Fibroblast of peridontal ligament (primary cell): ENCODE results near the gene CHMP4B.
"Not testable (repeated sequence)": the region's sequence is repeated elsewhere in the genome, so short reads cannot be mapped to it uniquely, and the experiment has no call there.

Source experiments
- DNase-seq: peaks from one replicate; pipeline ENCODE4 v3.0.0-alpha.2; 2010; ENCODE audit errors: extremely low read depth

CHMP4B gene

DNA sequence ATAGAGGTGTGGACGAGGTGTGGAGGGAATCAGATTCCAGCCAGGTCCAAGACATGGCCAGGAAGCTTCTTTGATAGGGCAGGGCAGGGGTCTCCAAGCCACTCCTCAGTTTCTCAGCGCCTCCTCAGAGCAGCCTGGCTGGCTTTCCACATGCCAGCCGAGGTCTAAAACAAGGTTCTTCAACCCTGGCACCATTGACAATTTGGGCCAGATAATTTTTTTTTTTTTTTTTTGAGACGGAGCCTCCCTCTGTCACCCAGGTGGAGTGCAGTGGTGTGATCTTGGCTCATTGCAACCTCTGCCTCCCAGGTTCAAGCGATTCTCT is 21.3 kb upstream of the CHMP4B start:
- no peak for DNase-seq

DNA sequence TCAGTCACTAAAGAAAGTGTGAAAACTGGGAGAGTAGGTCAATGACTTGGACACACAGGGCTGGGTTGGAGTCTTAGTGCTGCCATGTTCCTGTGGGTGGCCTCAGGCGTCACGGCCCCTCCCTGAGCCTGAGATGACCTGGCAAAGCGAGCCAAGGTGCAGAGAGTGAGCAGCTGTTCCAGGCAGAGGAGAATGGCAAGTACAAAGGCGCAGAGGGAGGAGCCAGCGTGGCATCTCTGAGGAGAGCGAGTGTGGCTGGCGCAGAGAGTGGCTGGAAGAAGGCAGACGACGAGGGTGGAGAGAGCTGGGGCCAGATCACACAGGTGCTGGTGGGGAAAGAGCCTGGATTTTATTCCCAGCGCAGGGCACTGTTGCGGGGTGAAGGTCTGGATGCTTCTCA is 20.6 kb upstream of the CHMP4B start:
- no peak for DNase-seq

DNA sequence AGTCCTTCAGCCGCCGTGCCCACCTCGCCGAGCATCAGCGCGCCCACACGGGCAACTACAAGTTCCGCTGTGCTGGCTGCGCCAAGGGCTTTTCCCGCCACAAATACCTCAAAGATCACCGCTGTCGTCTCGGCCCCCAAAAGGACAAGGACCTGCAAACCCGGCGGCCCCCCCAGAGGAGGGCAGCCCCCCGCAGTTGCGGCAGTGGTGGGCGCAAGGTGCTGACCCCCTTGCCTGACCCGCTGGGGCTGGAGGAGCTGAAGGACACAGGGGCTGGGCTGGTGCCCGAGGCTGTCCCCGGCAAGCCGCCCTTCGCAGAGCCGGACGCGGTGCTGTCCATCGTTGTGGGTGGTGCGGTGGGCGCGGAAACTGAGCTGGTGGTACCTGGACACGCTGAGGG is 20.1 kb upstream of the CHMP4B start:
- DNase-seq = no peak

DNA sequence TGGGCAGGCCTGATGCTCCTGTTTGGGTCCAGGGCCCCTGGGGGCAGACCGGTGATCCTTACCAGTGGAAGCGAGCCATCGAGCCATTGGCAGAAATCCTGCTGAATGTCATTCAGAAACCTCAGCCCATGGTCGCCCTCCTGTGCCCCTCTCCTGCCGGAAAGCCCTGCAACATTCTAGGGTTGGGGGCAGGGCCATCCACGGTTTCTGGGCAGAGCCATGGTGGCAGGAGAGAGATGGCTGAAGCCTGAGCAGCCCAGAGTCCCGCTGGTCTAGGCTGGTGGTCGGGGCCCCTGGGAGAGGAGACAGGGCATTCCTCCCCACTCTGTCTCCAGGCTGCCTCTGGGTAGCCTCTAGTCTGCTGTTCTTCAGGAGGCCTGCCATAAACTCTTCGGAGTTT is 19.6 kb upstream of the CHMP4B start:
- no peak for DNase-seq

DNA sequence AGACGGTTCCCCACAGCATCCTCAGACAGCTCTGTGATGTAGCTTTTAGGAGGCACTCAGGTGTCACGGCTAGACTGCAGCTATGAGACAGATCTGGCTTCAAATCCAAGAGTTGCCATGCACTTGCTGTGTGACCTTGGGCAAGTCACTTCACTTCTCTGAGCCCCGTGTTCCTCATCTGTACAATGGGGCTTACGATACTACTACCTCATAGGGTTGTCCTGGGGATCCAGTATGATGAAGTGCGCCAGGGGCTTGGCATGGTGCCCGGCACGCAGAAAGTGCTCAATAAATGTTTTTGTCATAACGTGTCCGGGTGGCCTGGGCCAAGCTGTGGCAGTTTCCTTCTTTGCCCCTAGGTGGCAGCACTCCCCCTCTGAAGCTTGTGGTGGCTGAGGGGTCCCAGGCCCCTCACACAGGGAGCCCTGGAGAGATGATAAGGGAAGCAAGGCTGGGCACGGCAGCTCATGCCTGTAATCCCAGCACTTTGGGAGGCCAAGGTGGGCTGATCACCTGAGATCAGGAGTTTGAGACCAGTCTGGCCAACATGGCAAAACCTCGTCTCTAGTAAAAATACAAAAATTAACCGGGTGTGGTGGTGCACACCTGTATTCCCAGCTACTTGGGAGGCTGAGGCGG is 19.1 kb upstream of the CHMP4B start:
- peak; percentile 25 for DNase-seq

DNA sequence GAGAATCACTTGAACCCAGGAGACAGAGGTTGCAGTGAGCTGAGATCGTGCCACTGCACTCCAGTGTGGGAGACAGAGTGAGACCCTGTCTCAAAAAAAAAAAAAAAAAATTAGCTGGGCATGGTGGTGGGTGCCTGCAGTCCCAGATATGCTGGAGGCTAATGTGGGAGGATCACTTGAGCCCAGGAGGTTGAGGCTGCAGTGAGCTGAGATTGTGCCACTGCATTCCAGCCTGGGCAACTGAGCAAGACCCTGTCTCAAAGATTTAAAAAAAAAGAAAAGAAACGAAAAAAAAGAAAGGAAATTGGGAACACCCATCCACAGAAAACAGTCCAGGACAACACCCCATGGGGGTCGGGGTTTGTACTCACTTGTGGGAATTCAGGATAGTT is 18.6 kb upstream of the CHMP4B start:
- DNase-seq = not testable (repeated sequence)

DNA sequence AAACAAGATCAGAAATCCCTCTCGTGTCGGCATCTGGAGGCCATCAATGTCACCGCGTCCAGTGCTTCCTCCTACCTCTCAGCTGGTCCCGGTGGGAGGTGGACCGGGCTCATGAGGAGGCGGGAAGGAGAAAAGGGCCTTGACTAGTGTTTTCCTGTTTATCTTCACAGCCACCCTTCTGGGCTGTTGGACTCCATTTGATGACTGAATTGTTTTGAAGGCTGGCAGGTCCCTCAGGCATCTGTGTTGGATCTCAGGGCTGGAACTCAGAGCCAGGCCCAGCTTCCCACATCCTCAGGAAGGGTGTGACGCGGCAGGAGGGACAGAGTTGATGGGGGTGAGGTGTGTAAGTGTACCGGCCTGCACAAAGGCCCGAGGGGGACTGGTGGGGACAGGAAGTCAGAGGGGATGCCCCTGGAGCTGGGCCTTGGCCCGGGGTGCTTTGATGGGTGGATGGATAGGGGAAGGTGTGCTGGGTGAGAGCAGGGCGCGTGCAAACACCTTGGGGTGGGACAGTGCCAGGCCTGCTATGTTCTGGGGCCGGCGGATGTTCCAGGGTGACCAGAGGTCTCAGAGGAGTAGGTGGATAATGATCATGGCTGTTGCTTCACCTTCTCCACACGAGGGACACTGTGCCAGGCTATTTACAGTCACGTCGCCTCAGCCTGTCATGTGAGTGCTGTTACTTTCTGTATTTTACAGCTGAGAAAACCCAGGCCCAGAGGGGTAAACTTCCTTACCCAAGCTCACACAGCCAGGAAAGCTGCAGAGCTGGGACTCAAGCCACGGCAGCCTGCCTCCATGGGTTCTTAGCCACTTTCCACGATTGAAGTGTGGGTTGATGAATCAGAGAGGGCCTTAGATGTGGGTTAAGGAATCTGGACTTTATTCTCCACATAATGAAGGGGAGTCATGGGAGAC is 17.9 kb upstream of the CHMP4B start:
- DNase-seq = peak; percentile 39

DNA sequence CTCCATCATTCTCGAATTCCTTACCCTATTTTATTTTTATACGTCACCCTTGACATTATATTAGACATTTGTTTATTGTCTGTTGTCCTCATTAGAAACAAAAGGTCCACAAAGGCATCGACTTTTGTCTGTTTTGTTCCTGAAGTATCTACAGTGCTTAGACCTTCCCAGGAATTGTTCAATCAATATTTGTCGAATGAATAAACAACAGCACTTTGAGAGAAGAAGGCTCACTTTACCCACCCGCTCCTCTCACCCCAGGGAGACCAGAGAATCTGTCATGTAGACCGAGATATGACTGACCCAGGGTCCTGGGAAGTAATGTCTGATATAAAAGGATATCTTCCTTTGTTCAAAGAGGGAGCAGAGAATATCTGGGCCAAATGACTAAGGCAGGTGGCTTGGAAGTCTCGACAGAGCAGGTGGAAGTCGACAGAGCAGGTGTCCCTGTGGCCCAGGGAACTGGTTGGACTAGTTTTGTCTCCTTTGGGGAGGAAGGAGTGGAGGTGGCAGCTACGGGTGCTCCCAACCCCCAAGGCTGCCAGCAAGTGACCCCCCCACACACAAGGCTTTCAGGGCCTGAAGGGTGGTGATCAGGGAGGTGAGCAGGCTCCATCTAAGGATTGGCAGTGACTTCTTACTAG is 14.8 kb upstream of the CHMP4B start:
- no peak for DNase-seq

DNA sequence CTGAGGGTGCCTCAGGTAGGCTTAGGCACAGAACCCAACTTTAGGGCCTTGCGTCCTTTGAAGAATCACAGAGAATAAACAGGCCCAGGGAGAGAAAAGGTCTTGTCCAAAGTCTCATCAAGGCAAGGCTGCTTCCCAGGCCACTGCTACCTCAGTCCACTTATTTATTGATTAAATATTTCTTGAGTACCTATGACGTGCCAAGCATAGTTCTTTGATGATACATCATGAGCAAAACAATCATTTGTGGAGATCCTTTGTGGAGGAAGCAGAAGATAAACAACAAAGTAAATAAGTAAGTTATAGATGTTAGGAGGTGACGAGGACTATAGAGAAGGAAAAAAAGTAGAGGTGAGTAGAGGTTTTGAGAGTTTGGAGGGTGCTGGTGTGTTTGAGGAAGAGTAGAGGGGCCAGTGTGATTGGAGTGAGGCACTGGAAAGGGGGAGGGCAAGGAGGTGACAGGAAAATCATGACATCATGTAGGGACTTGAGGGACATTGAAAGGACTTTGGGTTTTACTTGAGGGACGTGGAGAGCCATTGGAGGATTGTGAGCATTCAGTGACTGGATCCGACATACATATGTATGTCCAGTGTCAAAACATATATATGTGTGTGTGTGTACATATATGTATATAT is 14.1 kb upstream of the CHMP4B start:
- DNase-seq = no peak

DNA sequence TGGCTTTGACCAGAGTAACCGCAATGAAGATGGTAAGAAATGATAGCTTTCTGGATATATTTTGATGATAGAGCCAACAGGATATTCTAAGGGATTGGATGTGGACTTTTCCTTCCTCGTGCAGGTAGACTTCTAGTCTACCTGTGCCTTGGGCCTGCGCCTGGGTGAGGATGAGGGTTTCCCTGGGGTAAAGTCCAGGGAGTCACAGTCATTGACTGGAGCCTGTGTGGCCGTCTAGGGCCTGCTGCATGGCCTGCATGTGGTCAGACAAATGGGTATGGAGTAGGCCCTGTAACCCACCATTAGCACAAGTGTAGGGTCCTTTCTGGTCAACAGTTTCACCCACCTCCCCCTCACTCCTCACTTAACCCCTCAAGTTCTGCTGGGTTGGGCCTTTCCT is 12.7 kb upstream of the CHMP4B start:
- no peak for DNase-seq

DNA sequence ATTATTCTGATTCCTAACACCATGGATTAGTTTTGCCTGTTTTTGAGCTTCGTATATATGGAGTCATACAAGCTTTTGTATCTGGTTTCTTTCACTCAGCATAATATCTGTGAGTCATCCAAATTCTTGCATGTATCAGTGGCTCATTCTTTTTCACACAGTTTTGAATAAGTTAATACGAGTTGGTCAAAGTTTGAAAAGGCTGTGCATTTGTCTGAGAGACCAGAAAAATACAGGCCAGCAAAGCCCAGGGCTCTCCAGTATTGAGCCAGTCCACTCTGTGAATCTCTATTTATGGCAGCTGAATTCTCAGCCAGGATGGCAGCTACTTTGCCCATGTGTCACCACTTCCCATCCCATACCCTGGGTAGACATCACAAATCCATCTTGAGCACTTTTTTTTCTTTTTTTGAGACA is 7.2 kb upstream of the CHMP4B start:
- DNase-seq = peak; percentile 75

DNA sequence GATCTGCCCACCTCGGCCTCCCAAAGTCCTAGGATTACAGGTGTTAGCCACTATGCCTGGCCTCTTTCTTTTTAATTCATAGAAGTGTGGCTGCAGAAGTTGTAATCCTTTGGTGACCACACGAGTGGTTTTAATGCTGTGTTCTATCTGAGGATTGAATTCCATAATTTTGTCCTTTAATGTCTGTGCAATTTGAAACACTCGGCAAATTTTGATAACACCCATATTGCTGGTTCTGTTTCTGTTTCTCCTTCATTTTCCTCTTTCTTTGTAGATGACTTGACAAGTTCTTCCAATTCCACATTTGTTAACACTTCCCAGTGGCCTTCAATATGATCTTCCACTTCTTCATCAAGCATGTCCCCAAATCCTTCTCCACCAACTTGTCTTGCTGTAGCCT is 2.8 kb upstream of the CHMP4B start:
- no peak for DNase-seq

DNA sequence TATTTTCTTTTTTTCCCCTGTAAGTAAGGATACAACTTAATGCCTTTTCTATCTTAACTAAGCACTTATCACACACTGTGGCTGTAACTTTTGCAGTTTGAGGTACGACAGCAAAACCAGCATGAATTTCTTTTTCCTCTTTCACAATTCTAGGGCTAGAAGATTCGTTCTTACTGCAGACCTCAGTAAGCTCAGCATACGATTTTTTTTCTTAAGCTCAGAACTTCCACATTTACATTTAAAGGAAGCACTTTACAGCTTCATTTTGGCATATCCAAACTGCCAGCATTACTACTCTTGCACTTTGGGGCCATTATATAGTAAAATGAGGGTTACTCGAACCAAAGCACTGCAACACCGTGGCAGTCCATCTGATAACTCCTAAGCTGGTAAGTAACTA is 889 bp upstream of the CHMP4B start:
- DNase-seq = no peak

DNA sequence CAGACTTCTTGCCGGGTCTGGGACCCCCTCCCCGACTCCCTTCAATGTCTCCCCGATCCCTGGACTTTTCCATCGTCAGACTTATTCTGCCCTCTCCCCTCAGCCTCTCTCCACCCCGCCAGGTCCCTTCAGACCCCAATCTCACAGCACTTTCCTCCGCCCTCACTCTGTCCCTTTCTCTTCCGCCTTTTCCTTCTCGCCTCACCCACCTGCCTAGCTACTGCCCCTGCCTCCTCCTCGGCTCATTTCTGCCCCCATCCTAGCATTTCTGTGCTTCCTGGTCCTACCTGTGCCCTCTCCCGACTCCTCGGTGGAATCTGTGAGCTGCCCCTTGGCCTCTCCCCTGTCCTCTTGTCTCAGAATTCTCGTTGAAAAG is 616 bp downstream of the CHMP4B start:
- DNase-seq = no peak

DNA sequence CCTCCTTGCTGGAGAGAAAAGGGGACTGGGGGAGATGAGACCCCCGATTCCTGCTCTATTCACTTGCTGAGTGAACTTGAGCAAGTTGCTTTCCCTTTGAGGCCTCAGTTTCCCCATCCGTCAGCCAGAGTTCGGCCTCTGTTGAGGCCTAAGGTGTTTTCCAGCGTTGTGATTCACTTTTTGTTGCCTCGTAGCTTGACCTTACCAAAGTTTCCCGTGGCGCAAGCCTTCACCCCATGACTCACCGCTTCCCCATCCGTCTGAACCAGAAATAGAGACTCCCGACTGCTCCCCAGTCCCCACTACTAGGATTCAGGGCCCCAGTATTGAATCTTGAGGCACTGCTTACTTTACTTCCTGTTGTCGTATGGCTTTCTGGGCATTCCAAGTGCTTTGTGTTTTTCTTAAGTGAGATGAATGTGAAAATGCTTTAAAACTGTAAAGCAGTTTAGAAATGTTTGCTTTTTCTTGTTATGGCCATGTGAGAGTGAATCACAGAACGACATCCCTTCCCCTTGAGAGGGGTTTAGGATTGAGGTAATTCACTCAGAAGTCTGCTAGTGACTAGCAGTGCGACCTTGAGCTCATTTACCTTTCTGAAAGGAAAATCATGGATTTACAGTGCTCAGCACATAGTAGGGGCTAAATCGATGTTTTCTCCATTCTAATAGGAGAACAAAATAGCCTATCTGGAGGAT is 1.2 kb downstream of the CHMP4B start:
- DNase-seq = peak; percentile 80

DNA sequence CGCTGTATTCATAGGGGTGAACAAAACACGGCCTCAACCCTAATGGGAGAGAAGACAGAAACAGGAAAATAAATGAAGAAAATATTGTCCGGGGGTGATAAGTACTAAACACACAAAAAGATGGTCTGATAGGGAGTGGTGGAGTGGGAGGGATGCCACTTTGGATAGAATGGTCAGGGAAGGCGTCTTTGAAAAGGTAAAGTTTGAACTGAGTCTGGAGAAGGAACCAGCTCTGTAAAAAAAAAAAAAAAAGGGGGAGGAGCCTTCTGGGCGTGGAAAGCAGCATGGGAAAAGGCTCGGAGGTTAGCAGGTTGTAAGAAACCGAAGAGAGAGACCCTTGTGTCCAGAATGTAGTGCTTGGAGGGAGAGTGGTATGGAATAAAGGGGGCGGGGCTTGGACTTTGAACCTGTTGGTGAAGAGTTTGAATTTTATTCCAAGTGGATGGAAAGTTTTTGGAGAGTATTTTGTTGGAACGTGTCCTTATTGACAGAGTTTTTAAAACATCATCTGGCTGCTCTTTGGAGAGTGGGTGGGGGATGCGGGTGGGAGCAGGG is 1.8 kb downstream of the CHMP4B start:
- no peak for DNase-seq

DNA sequence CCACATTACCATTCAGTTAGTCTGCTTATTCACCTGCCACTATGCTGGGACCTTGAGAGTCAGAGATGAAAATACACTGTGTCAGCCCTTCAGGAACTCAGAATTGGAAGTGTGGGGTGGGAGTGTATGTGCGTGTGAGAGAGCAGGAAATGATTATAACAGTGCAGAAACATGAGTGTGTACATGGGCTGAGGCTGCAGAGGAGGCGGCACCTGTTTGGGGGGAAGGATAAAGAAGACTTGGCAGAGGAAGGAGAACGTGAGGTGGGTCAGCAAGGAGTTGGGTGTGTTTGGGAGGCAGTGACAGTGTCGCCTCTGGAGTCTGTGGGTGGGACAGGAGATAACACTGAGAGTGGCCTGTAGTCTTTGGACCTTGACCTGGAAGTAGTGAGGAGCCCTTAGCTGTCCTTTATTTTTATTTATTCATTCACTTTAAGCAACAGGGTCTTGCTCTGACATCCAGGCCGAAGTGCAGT is 3.1 kb downstream of the CHMP4B start:
- no peak for DNase-seq

DNA sequence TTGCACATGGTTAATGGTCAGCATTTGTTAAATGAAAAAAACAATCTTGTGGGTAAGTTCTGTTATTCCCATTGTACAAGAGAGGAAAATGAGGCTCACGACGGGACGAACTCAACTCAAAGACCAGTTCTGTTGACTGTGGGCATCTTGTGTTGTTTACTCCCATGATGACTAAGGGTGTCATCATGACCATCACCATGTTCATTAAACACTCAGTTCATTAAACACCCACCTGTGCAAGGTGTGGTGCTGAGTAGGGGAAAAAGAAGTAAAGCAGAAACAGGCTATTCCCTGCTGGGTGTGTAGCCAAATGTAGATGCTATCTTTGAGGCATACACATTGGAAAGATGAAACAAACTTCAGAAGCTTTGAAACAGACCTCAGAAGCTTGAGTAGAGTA is 4.5 kb downstream of the CHMP4B start:
- no peak for DNase-seq

DNA sequence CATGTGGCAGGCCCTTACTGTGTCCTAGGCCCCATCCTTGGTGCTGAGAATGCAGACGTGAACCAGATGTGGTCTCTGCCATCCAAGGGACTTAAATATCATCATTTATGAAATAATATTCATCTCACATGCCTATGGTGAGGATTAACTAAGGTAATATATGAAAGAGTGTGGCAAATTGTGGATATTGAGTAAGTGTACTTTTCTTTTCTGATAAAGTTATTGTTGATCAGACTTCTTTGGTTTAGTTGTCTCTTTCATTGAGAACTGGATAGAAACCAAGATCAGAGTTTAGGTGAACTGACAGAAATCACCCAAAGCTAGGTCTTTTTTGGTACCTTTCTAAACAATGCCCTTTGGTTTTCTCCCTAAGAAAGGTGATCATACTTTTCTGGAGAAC is 5.0 kb downstream of the CHMP4B start:
- DNase-seq = no peak

DNA sequence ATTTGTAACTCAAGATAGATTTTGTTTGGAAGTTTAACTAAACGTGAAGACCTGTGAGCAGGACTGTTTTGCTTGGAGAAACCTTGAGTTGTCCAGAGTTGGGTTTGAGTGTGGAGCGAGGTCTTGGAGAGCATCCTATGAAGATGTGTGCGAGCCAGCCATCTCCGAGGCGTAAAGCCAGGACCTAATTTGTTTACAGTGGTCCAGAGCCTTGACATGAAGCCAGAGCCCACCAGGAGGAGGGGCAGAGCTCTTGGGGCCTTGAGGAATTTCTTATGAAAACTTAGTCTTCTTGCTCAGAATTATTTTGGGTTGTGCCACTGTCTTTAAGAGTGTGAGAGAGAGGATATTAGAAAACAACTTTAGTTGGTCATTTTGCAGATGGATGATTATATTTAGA is 6.3 kb downstream of the CHMP4B start:
- peak; percentile 53 for DNase-seq

DNA sequence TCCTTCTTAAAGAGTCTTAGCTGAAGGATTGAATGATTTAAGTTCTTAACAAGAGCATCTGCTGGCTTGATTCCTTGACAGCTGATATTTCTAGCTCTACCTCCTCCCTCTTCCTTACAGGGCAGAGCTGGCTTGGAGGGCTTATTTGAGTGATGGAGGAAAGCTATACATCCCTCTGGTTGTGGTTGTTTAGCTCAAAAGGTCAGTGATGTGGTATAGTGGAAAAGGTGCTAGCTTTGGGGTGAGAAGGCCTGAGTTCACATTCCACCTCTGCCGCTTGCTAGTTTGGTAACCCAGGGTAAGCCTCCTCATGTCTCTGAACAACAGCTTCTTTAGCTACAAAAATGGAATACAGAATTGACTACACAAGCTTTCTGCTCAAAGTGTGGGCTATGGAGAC is 8.3 kb downstream of the CHMP4B start:
- no peak for DNase-seq

DNA sequence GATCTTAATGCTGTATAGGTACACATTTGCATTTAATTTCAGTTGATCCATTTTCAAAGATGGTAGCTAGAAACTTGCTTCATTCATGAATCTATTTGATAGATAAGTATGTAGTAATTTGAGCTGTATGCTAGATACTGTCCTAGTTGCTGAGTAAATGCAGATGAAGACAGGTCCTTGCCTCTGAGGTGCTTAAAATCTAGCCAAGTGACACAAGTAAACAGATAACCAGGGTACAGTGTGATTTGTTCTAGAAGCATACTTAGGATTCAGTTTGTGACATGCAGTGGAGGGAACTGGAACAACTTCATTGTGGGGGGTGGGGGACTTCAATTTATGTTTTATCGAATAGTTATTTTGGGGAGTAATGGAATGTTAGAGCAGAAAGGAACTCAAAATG is 9.2 kb downstream of the CHMP4B start:
- no peak for DNase-seq
